ENCODE data around the gene PLK5. TPM values are rescaled to one million over a fixed set of nuclear protein-coding genes. Genes with fewer than 3 reads are reported as not detected.

PLK5 gene
- total and polyA plus RNA-seq, 4 donors = 0.03 TPM; not detected in 3

DNA sequence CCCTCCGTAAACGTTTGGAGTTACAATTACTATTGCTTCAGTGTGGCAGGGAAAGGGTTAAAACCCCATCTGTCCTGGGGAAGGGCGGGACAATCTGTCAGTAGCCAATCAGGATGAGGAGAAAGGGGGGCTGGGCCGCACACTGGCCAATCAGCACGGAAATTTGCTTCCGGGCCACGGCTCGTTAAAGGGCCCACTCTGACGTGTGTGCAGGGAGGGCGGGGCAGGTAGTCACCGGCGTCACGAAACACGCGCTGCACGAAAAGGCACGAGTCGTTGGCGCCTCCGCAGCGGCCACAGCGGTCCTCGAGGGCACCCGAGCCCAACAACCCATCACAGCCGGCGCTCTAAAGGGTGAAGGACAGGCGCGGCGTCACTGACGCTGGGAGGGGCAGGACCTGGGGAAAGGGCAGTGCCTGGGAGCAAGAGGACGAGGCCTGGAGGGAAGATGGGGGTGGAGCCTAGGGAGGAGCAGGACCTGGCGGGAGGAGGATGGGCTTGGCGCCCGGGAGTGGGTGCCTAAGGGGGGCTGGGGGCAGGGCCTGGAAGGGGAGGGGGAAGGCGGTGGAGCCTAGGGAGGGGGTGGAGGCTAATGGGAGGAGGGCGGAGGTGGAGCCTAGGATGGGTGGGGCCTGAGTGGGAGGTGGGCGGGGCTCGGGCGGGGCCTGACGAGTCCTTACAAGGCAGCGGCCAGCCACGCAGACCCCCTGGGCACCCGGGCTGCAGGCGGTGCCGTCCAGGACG is 15.9 kb upstream of the PLK5 start:
- H3K27ac ChIP-seq (ENCODE audit: low read depth in 1 of 2, low read length in 2 of 2) = peak overlapping the region; percentile 58 to 73
- H3K27me3 ChIP-seq (ENCODE audit: control insufficient read depth in 4 of 4, insufficient read depth in 4 of 4, low read length in 3 of 4) = no peaks in the 10 kb centered on the region
- peak overlapping the region; percentile 21 to 56 (median 26) for H3K4me3 ChIP-seq (ENCODE audit: low read depth in 1 of 3, low read length in 3 of 3)
- H3K4me1 ChIP-seq (ENCODE audit: control insufficient read depth in 4 of 4, insufficient read depth in 4 of 4, low read length in 3 of 4) = peaks cover 3 to 29% (median 14%) of the 10 kb centered on the region in 4 donors
- WGBS = 3% methylated on average over 46 of the region's 46 CpGs
- H3K9me3 ChIP-seq (ENCODE audit: control insufficient read depth in 4 of 4, low read length in 3 of 4) = no peaks in the 10 kb centered on the region
- TF ChIP-seq YY1 (IDR thresholded peaks at IDR 0.05) = no peak
- no peak for TF ChIP-seq REST (IDR thresholded peaks at IDR 0.05)
- TF ChIP-seq, protein P1, sequence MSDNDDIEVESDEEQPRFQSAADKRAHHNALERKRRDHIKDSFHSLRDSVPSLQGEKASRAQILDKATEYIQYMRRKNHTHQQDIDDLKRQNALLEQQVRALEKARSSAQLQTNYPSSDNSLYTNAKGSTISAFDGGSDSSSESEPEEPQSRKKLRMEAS (IDR thresholded peaks at IDR 0.05) = peak; percentile 96
- TF ChIP-seq RXRA (IDR thresholded peaks at IDR 0.05) = peak; percentile 23 to 36
- peak in 1 of 2 donors; percentile 51 for TF ChIP-seq GABPA (IDR thresholded peaks at IDR 0.05 in 1 of 2, conservative IDR thresholded peaks at IDR 0.05 in 1 of 2)
- TF ChIP-seq FOXA1 (IDR thresholded peaks at IDR 0.05) = no peak
- peak; percentile 94 for TF ChIP-seq SP1 (IDR thresholded peaks at IDR 0.05)
- TF ChIP-seq HNF4A (conservative IDR thresholded peaks at IDR 0.05) = peak; percentile 3 to 48
- no peak for TF ChIP-seq ATF3 (IDR thresholded peaks at IDR 0.05)
- no peak for TF ChIP-seq EGR1 (IDR thresholded peaks at IDR 0.05; ENCODE audit: low read depth in 2 of 2)
- TF ChIP-seq TAF1 (conservative IDR thresholded peaks at IDR 0.05) = no peak
- H3K9ac ChIP-seq (ENCODE audit: low read depth in 1 of 2, low read length in 2 of 2) = no peak overlapping the region
- DNase-seq (ENCODE audit: low spot score) = peak; percentile 92
- H3K36me3 ChIP-seq (ENCODE audit: control insufficient read depth in 4 of 4, insufficient read depth in 3 of 4, low read depth in 1 of 4, low read length in 3 of 4) = no peaks in the 10 kb centered on the region

- no peak for DNase-seq (ENCODE audit: low spot score)
- H3K27ac ChIP-seq (ENCODE audit: low read depth in 1 of 2, low read length in 2 of 2) = no peak overlapping the region
- H3K4me1 ChIP-seq (ENCODE audit: control insufficient read depth in 4 of 4, insufficient read depth in 4 of 4, low read length in 3 of 4) = peaks cover 3 to 29% (median 14%) of the 10 kb centered on the region in 4 donors
- no peaks in the 10 kb centered on the region for H3K36me3 ChIP-seq (ENCODE audit: control insufficient read depth in 4 of 4, insufficient read depth in 3 of 4, low read depth in 1 of 4, low read length in 3 of 4)
- H3K9me3 ChIP-seq (ENCODE audit: control insufficient read depth in 4 of 4, low read length in 3 of 4) = no peaks in the 10 kb centered on the region
- H3K9ac ChIP-seq (ENCODE audit: low read depth in 1 of 2, low read length in 2 of 2) = no peak overlapping the region
- TF ChIP-seq JUND (IDR thresholded peaks at IDR 0.05) = no peak
- no peaks in the 10 kb centered on the region for H3K27me3 ChIP-seq (ENCODE audit: control insufficient read depth in 4 of 4, insufficient read depth in 4 of 4, low read length in 3 of 4)
- 54% methylated on average over 12 of the region's 12 CpGs for WGBS
- peak overlapping the region in 1 of 3 donors; percentile 26 for H3K4me3 ChIP-seq (ENCODE audit: low read depth in 1 of 3, low read length in 3 of 3)
Observed at GRCh38 chr19:1508507-1508856, 15.4 kb upstream of the PLK5 start.
